Neutrophil (primary cell): Measurements from ENCODE around the gene SLMAP.

ENCODE experiments used
- H3K27ac ChIP-seq: fragments of 200-600 bp; sonication (generic); 2 replicates; pipeline ENCODE4 v1.5.1; 2016; ENCODE audit warnings: mild to moderate bottlenecking, moderate library complexity
- H3K27me3 ChIP-seq: fragments of 200-600 bp; sonication (generic); 2 replicates; pipeline ENCODE4 v1.6.0; 2016; ENCODE audit warnings: mild to moderate bottlenecking
- H3K36me3 ChIP-seq: fragments of 200-600 bp; sonication (generic); 2 replicates; pipeline ENCODE4 v1.5.1; 2017
- H3K4me1 ChIP-seq, 2 experiments: fragments of 200-600 bp in 1 of 2; sonication (generic) in 1 of 2; 1 replicate in 1 of 2; 2 replicates in 1 of 2; pipeline versions ENCODE4 v1.5.1 to v1.6.1; 2013 to 2016; ENCODE audit warnings: low read depth in 1 of 2, low read length in 1 of 2, mild to moderate bottlenecking in 1 of 2, moderate library complexity in 1 of 2; ENCODE audit not compliant: control insufficient read depth in 1 of 2, insufficient read depth in 1 of 2
- H3K4me3 ChIP-seq, 2 experiments: fragments of 200-600 bp in 1 of 2; sonication (generic) in 1 of 2; 1 replicate in 1 of 2; 2 replicates in 1 of 2; pipeline ENCODE4 v1.5.1; 2013 to 2016; ENCODE audit warnings: low read depth in 1 of 2, low read length in 1 of 2, mild to moderate bottlenecking in 1 of 2, moderate library complexity in 1 of 2
- H3K9me3 ChIP-seq: fragments of 200-600 bp; sonication (generic); 2 replicates; pipeline ENCODE4 v1.5.1; 2016
- CTCF ChIP-seq: fragments of 200-600 bp; sonication (generic); IDR thresholded peaks from 2 replicates; pipeline ENCODE4 v1.5.1; 2016; ENCODE audit warnings: antibody characterized with exemption

The SLMAP gene

DNA sequence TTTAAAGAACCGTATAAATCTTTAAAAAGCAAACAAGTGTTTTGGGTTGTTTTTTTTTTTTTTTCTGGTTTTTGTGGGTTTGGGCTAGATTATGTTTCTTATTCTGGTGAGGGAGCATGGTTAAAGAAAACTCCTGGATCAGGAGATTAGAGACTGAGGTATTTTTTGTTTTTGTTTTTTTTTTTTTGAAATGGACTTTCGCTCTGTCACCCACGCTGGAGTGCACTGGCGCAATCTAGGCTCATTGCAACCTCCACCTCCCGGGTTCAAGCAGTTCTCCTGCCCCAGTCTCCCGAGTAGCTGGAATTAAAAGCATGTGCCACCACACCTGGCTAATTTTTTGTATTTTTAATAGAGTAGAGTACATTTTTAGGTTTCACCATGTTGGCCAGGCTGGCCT, 95.2 kb downstream of the SLMAP start:
- H3K27me3 ChIP-seq: no peaks in the 10 kb centered on the region
- no peak for TF ChIP-seq CTCF
- no peak overlapping the region for H3K27ac ChIP-seq
- H3K9me3 ChIP-seq: no peaks in the 10 kb centered on the region
- H3K36me3 ChIP-seq: peaks cover 44% of the 10 kb centered on the region
- H3K4me1 ChIP-seq: no peaks in the 10 kb centered on the region
- no peak overlapping the region for H3K4me3 ChIP-seq

DNA sequence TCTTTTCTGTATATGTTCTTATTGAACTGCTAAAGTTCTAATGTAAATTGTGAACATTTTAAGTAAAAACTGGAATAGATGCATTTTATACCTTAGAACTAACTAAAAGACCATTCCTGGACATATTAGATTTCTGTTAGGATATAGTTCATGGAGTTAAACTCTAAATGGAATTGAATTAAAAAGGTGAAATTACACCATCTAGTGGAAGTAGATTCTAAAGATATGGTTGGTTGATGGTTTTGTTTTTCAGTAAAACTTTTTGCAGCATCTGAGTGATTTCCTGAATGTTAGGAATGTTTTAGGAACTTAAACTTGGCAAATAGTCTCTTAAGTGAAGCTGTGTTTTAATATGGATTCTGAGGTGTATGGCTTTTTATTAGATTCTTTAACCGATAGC, 96.8 kb downstream of the SLMAP start:
- Histone ChIP-seq H3K9me3 (no peaks in the 10 kb centered on the region), H3K27ac (no peak overlapping the region), H3K27me3 (no peaks in the 10 kb centered on the region), H3K36me3 (peaks cover 53% of the 10 kb centered on the region), H3K4me3 (no peak overlapping the region), H3K4me1 (no peaks in the 10 kb centered on the region)
- TF ChIP-seq CTCF: no peak

DNA sequence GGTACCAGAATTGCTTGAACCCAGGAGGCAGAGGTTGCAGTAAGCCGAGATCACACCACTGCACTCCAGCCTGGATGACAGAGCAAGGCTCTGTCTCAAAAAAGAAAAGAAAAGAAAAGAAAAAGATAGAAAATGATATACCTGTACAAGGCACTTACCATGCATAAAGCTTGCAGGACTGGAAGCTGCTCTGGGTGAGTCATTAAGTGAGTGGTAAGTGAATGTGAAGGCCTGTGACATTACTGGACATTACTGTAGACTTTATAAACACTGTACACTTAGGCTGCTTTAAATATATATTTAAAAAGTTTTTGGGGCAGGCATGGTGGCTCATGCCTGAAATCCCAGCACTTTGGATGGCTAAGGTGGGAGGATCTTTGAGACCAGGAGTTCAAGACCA, 99.2 kb downstream of the SLMAP start:
- H3K4me3 ChIP-seq: no peak overlapping the region
- no peaks in the 10 kb centered on the region for H3K4me1 ChIP-seq
- H3K27ac ChIP-seq: no peak overlapping the region
- H3K27me3 ChIP-seq: no peaks in the 10 kb centered on the region
- H3K36me3 ChIP-seq: peaks cover 71% of the 10 kb centered on the region
- no peaks in the 10 kb centered on the region for H3K9me3 ChIP-seq
- TF ChIP-seq CTCF: no peak

DNA sequence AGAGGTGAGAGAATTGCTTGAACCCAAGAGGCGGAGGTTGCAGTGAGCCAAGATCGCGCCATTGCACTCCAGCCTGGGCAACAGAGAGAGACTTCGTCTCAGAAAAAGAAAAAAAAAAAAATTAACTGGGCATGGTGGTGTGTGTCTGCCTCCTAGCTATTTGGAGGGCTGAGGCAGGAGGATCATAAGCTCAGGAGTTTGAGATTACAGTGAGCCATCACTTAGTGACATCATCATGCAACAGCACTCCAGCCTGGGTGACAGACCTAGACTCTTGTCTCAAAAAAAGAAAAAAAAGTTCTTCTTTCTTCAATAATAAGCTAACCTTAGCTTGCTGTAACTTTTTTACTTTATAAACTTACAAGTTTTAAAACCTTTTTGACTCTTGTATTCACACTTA, 99.8 kb downstream of the SLMAP start:
- Histone ChIP-seq H3K4me1 (no peaks in the 10 kb centered on the region), H3K9me3 (no peaks in the 10 kb centered on the region), H3K36me3 (peaks cover 70% of the 10 kb centered on the region), H3K27ac (no peak overlapping the region), H3K4me3 (no peak overlapping the region), H3K27me3 (no peaks in the 10 kb centered on the region)
- no peak for TF ChIP-seq CTCF

- H3K4me3 ChIP-seq: no peak overlapping the region
- no peaks in the 10 kb centered on the region for H3K4me1 ChIP-seq
- no peak for TF ChIP-seq CTCF
- no peaks in the 10 kb centered on the region for H3K27me3 ChIP-seq
- no peaks in the 10 kb centered on the region for H3K9me3 ChIP-seq
- peaks cover 72% of the 10 kb centered on the region for H3K36me3 ChIP-seq
- H3K27ac ChIP-seq: no peak overlapping the region
These were observed 100.6 kb downstream of the SLMAP start for GRCh38 chr3:57856675-57857074.

DNA sequence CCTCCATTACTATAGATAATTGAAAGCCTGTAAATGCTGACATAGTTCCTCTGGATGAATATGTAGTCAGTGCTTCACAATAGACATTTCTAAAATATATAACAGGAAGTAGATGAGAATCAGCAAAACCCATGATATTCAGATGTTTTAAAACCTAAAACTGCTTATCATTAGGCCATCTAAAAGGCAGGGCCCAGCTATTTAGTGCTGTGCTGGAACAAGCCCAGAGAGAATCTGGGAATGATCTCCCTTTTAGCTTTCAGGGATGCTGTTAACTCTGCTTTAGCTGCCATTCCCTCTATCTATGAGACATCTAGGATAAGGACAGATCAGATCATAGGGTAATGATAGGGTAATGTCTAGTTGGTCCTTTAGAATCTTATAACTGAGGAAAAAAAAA, 106.8 kb downstream of the SLMAP start:
- Histone ChIP-seq H3K9me3 (no peaks in the 10 kb centered on the region), H3K4me3 (no peak overlapping the region), H3K27me3 (no peaks in the 10 kb centered on the region), H3K4me1 (no peaks in the 10 kb centered on the region), H3K36me3 (peaks cover 95% of the 10 kb centered on the region), H3K27ac (no peak overlapping the region)
- no peak for TF ChIP-seq CTCF
